ENCODE data around the gene CCNI2. TPM values are rescaled to one million over a fixed set of nuclear protein-coding genes. Genes with fewer than 3 reads are reported as not detected.

The CCNI2 gene
- total and polyA plus RNA-seq, 9 of the 15 experiments (the other 6 are each of a cell fraction or from before 2014, with no cell fraction given), result 0.05 to 1.7 (median 0.81) TPM; not detected in 5

- no peak for TF ChIP-seq PHB2 (IDR thresholded peaks at IDR 0.05; ENCODE audit: low read depth)
- no peak for TF ChIP-seq NCOA4 (IDR thresholded peaks at IDR 0.05; ENCODE audit: partially characterized antibody)
- TF ChIP-seq GTF3C2 (IDR thresholded peaks at IDR 0.05; ENCODE audit: borderline replicate concordance, extremely low read depth, insufficient read length), result no peak
- no peak for TF ChIP-seq TOE1 (IDR thresholded peaks at IDR 0.05; ENCODE audit: borderline replicate concordance)
- no peak for TF ChIP-seq TOE1 (CRISPR knock-in tag; IDR thresholded peaks at IDR 0.05; ENCODE audit: borderline replicate concordance, low read depth)
- TF ChIP-seq CHD7 (IDR thresholded peaks at IDR 0.05; ENCODE audit: low read depth, low read length), result no peak
- no peak for TF ChIP-seq YY1 (IDR thresholded peaks at IDR 0.05; ENCODE audit: borderline replicate concordance in 1 of 3, control insufficient read depth in 1 of 3, extremely low read depth in 1 of 3, insufficient read depth in 3 of 3, insufficient read length in 1 of 3, insufficient replicate concordance in 2 of 3, low read depth in 1 of 3, low read length in 2 of 3)
- no peak for TF ChIP-seq NCOA6 (IDR thresholded peaks at IDR 0.05)
- TF ChIP-seq SP2 (IDR thresholded peaks at IDR 0.05; ENCODE audit: extremely low read depth, low read depth, low read length, poor library complexity, severe bottlenecking), result no peak
- no peak for TF ChIP-seq CBFA2T2 (conservative IDR thresholded peaks at IDR 0.05)
- no peak for TF ChIP-seq RFX1 (IDR thresholded peaks at IDR 0.05)
- no peak for TF ChIP-seq XRCC4 (IDR thresholded peaks at IDR 0.05; ENCODE audit: extremely low read depth, insufficient read depth, insufficient read length)
Measured at GRCh38 chr5:132754947-132755346, 7.7 kb downstream of the CCNI2 start (continued).

All from K562 (cell line).